ENCODE results near the gene INSL3. TPM values are rescaled to one million over a fixed set of nuclear protein-coding genes. Genes with fewer than 3 reads are reported as not detected.
A peak's percentile ranks its signal among the peaks of the same experiment; 100 is the strongest.
"Not testable (repeated sequence)": the region's sequence is repeated elsewhere in the genome, so short reads cannot be mapped to it uniquely, and the experiment has no call there.

Gene INSL3
- total RNA-seq, 1 donor from 2014 or later, result not detected

- DNase-seq (ENCODE audit: low read depth), result no peak
Observed at GRCh38 chr19:17817668-17818363, 3.5 kb downstream of the INSL3 start.

GRCh38 chr19:17812099-17812498 is 9.2 kb downstream of the INSL3 start:
- no peak for DNase-seq (ENCODE audit: low read depth)

GRCh38 chr19:17811681-17812080 is 9.6 kb downstream of the INSL3 start:
- no peak for DNase-seq (ENCODE audit: low read depth)

GRCh38 chr19:17811103-17811502 is 10.2 kb downstream of the INSL3 start:
- DNase-seq (ENCODE audit: low read depth), result no peak

- no peak for DNase-seq (ENCODE audit: low read depth)
Observed at GRCh38 chr19:17807731-17808316, 13.5 kb downstream of the INSL3 start.

GRCh38 chr19:17806945-17807344 is 14.4 kb downstream of the INSL3 start:
- peak; percentile 34 for DNase-seq (ENCODE audit: low read depth)

GRCh38 chr19:17805427-17805826 is 15.9 kb downstream of the INSL3 start:
- DNase-seq (ENCODE audit: low read depth), result no peak

- DNase-seq (ENCODE audit: low read depth), result no peak
Observed at GRCh38 chr19:17803264-17803896, 17.9 kb downstream of the INSL3 start.

- DNase-seq (ENCODE audit: low read depth), result no peak
Observed at GRCh38 chr19:17802137-17802858, 19.0 kb downstream of the INSL3 start.

- DNase-seq (ENCODE audit: low read depth), result not testable (repeated sequence)
Observed at GRCh38 chr19:17798599-17798998, 22.7 kb downstream of the INSL3 start.

- peak; percentile 75 for DNase-seq (ENCODE audit: low read depth)
Observed at GRCh38 chr19:17797424-17798201, 23.7 kb downstream of the INSL3 start.

GRCh38 chr19:17796838-17797423 is 24.4 kb downstream of the INSL3 start:
- no peak for DNase-seq (ENCODE audit: low read depth)

- peak; percentile 8 for DNase-seq (ENCODE audit: low read depth)
Observed at GRCh38 chr19:17796013-17796837, 25.1 kb downstream of the INSL3 start.

GRCh38 chr19:17795495-17795856 is 25.8 kb downstream of the INSL3 start:
- DNase-seq (ENCODE audit: low read depth), result no peak

GRCh38 chr19:17794731-17795494 is 26.4 kb downstream of the INSL3 start, which contains the start of gene B3GNT3:
TSS of gene B3GNT3 (plus strand) at chr19:17795138. CDS start at chr19:17807808, 12,670 bp downstream.
- DNase-seq (ENCODE audit: low read depth), result peak; percentile 29

GRCh38 chr19:17794412-17794730 is 26.9 kb downstream of the INSL3 start:
- no peak for DNase-seq (ENCODE audit: low read depth)

- peak; percentile 37 for DNase-seq (ENCODE audit: low read depth)
Observed at GRCh38 chr19:17790059-17790780, 31.1 kb downstream of the INSL3 start.

GRCh38 chr19:17788632-17789031 is 32.7 kb downstream of the INSL3 start:
- DNase-seq (ENCODE audit: low read depth), result no peak

GRCh38 chr19:17787274-17787913 is 33.9 kb downstream of the INSL3 start:
- no peak for DNase-seq (ENCODE audit: low read depth)

Data from renal cortical epithelial cell (primary cell).